A673 (cell line): ENCODE results near the gene CNGA4. TPM values are rescaled to one million over a fixed set of nuclear protein-coding genes. Genes with fewer than 3 reads are reported as not detected.
A peak's percentile ranks its signal among the peaks of the same experiment; 100 is the strongest.

Experiments
- BruUV-seq: library from RNA; stranded (reverse); fragments of 400-500 nt; replicated peaks from 2 replicates; lab custom pipeline; 2021; lab: Mats Ljungman, UMichigan
- CTCF ChIA-PET: fragments of 300-600 bp; sonication (Branson Sonifier 250); formaldehyde crosslinking; loops from one replicate; lab custom pipeline; 2022; ENCODE audit warnings: antibody characterized with exemption; lab: Charles Lee
- POLR2A ChIA-PET: fragments of 300-600 bp; sonication (Branson Sonifier 250); formaldehyde crosslinking; loops from one replicate; lab custom pipeline; 2022; ENCODE audit warnings: antibody characterized with exemption; ENCODE audit not compliant: low non-redundant PET; lab: Charles Lee
- DNase-seq: peaks from one replicate; pipeline ENCODE4 v3.0.0-alpha.2; 2015; ENCODE audit warnings: low spot score
- H3K27ac ChIP-seq: fragments of 200-600 bp; sonication (generic); 2 replicates; pipeline ENCODE4 v1.5.1; 2016; ENCODE audit warnings: mixed run types, low read depth, mild to moderate bottlenecking, mixed read lengths, antibody characterized with exemption, low read length; ENCODE audit not compliant: poor library complexity, severe bottlenecking
- H3K27me3 ChIP-seq: fragments of 200-600 bp; sonication (generic); replicated peaks from 2 replicates; pipeline ENCODE4 v1.6.1; 2017; ENCODE audit warnings: mixed run types, low read depth, mild to moderate bottlenecking, mixed read lengths, antibody characterized with exemption, low read length; ENCODE audit not compliant: insufficient read depth, poor library complexity
- H3K36me3 ChIP-seq: fragments of 200-600 bp; sonication (generic); 2 replicates; pipeline ENCODE4 v1.6.1; 2016; ENCODE audit warnings: mixed run types, mild to moderate bottlenecking, mixed read lengths, antibody characterized with exemption, low read length; ENCODE audit not compliant: insufficient read depth, poor library complexity, severe bottlenecking
- H3K4me1 ChIP-seq: fragments of 200-600 bp; sonication (generic); 2 replicates; pipeline ENCODE4 v1.6.1; 2017; ENCODE audit warnings: mixed run types, mild to moderate bottlenecking, mixed read lengths, antibody characterized with exemption, low read length; ENCODE audit not compliant: insufficient read depth, poor library complexity, severe bottlenecking
- H3K4me3 ChIP-seq: fragments of 200-600 bp; sonication (generic); 2 replicates; pipeline ENCODE4 v1.5.1; 2016; ENCODE audit warnings: low read depth, mixed run types, mild to moderate bottlenecking, mixed read lengths, low read length; ENCODE audit not compliant: poor library complexity, severe bottlenecking
- H3K9me3 ChIP-seq: fragments of 200-600 bp; sonication (generic); 2 replicates; pipeline ENCODE4 v1.6.1; 2016; ENCODE audit warnings: mixed run types, low read depth, mild to moderate bottlenecking, mixed read lengths, antibody characterized with exemption, low read length; ENCODE audit not compliant: poor library complexity, severe bottlenecking
- EZH2 ChIP-seq: fragments of 200-600 bp; sonication (generic); IDR thresholded peaks from 2 replicates; pipeline ENCODE4 v1.6.1; 2017; ENCODE audit warnings: borderline replicate concordance, low read depth, mild to moderate bottlenecking, mixed read lengths, antibody characterized with exemption, low read length; ENCODE audit not compliant: poor library complexity, severe bottlenecking
- intact Hi-C: fragments of 100-400 bp; cut with micrococcal nuclease; formaldehyde crosslinking; loops from one replicate; pipeline ENCODE4 v1.10.0; 2022; ENCODE audit not compliant: unreplicated experiment
- total RNA-seq: library from RNA; stranded (reverse); gene quantifications from 2 replicates; pipeline ENCODE4 v1.2.3, GENCODE V29; 2021
- TF ChIP-seq, protein P1 (sequence below): fragments of 300-800, 200-600 bp; sonication (generic); conservative IDR thresholded peaks from 2 replicates; pipeline ENCODE4 v1.5.1; 2017; ENCODE audit warnings: low read depth, mild to moderate bottlenecking, antibody characterized with exemption, low read length, moderate library complexity, mixed read lengths

CNGA4 gene
- total RNA-seq, 1 experiment from 2014 or later, result not detected

DNA sequence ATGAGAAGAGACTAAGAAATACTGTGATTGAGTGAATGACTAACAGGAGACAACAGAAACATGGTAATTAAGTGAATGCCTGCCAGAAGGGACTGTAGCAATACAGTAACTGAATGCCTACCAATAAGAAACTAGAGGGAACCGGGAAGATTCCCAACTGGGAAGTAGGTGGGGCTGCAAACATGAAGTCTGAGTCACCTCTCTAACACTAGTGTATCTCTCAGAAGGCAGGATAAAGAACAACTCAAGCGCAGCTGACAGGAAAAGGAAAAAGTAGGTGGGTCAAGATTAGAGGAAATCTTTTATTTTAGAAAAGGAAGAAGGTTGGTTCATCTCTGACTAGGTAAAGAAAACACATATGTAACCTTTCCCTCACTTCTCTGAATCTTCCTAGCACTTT lies 19.5 kb upstream of the CNGA4 start:
- intact Hi-C loops, result no loop called here

DNA sequence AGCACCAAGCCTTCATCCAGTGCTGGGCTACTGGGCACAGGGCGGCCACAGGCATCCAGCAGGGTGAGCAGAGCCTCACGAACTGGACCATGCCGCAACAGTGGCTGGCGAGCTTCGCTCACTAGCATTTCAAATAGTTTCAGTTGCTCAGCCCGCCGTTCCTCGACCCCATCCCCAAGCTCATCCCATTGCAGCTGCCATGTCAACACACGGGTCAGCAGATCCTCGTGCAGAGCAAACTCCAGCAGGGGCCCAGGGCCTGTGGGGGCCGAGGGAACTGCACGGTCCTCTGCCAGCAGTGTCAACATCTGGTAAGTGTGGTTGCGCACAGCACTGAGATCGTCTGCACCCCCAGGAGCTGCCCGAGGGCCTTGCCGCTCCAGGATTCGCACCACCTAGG lies 15.0 kb upstream of the CNGA4 start:
- intact Hi-C loops, result no loop called here
- TF ChIP-seq, protein P1, sequence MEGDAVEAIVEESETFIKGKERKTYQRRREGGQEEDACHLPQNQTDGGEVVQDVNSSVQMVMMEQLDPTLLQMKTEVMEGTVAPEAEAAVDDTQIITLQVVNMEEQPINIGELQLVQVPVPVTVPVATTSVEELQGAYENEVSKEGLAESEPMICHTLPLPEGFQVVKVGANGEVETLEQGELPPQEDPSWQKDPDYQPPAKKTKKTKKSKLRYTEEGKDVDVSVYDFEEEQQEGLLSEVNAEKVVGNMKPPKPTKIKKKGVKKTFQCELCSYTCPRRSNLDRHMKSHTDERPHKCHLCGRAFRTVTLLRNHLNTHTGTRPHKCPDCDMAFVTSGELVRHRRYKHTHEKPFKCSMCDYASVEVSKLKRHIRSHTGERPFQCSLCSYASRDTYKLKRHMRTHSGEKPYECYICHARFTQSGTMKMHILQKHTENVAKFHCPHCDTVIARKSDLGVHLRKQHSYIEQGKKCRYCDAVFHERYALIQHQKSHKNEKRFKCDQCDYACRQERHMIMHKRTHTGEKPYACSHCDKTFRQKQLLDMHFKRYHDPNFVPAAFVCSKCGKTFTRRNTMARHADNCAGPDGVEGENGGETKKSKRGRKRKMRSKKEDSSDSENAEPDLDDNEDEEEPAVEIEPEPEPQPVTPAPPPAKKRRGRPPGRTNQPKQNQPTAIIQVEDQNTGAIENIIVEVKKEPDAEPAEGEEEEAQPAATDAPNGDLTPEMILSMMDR, result no peak
- TF ChIP-seq EZH2, result no peak

More for the DNA sequence above, 19.5 kb upstream of the CNGA4 start:
- Histone ChIP-seq H3K4me1 (no peaks in the 10 kb centered on the region), H3K4me3 (no peak overlapping the region), H3K27ac (no peak overlapping the region), H3K9me3 (no peaks in the 10 kb centered on the region), H3K36me3 (peaks cover 37% of the 10 kb centered on the region), H3K27me3 (no peaks in the 10 kb centered on the region)
- CTCF ChIA-PET, result no interaction called here
- TF ChIP-seq EZH2, result no peak
- TF ChIP-seq, protein P1, result no peak
- BruUV-seq, result no TSS peak
- peak; percentile 72 for DNase-seq
- POLR2A ChIA-PET, result no interaction called here

DNA sequence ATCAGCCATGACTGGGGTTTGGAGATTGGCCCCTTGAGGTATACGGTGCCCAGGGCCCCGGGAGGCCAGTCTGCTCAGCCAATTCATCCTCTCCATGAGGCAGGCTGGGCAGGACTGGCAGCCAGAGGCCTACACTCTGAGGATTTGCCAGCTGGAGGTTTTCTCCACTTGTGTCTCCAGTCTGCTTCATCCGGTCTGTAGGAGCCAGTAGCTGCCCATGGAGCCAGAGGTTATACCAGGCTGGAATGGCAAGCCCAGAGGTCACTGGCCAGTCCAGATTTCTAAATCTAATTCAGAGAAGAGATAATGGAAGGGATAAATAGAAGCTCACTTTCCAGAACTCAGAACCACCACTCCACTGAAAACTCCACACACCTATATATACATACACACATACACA lies 14.5 kb upstream of the CNGA4 start:
- Histone ChIP-seq H3K9me3 (no peaks in the 10 kb centered on the region), H3K36me3 (peaks cover 26% of the 10 kb centered on the region), H3K27me3 (no peaks in the 10 kb centered on the region), H3K4me3 (no peak overlapping the region), H3K4me1 (no peaks in the 10 kb centered on the region), H3K27ac (no peak overlapping the region)
- no peak for TF ChIP-seq EZH2
- TF ChIP-seq, protein P1, result no peak
- DNase-seq, result no peak
- ChIA-PET CTCF (no interaction called here), POLR2A (no interaction called here)
- no TSS peak for BruUV-seq
- intact Hi-C loops, result no loop called here

More for the DNA sequence above, 15.0 kb upstream of the CNGA4 start:
- no peak overlapping the region for H3K27ac ChIP-seq
- DNase-seq, result no peak
- no peaks in the 10 kb centered on the region for H3K4me1 ChIP-seq
- CTCF ChIA-PET, result no interaction called here
- no TSS peak for BruUV-seq
- peaks cover 27% of the 10 kb centered on the region for H3K36me3 ChIP-seq
- no peaks in the 10 kb centered on the region for H3K27me3 ChIP-seq
- POLR2A ChIA-PET, result no interaction called here
- no peak overlapping the region for H3K4me3 ChIP-seq
- H3K9me3 ChIP-seq, result no peaks in the 10 kb centered on the region
